Adipocyte (in vitro differentiated cells): ENCODE results near the gene MRPL55.

ENCODE experiments used
- DNase-seq: peaks from one replicate; pipeline ENCODE4 v3.0.0-alpha.2; 2015; ENCODE audit warnings: low read depth
- H3K27me3 ChIP-seq: replicated peaks from 2 replicates; pipeline ENCODE4 v1.7.0; 2013; ENCODE audit warnings: mild to moderate bottlenecking, low read length, moderate library complexity; ENCODE audit not compliant: control insufficient read depth, insufficient read depth
- H3K36me3 ChIP-seq: 2 replicates; pipeline ENCODE4 v1.7.0; 2013; ENCODE audit warnings: low read length, mild to moderate bottlenecking, moderate library complexity; ENCODE audit not compliant: control insufficient read depth, insufficient read depth, severe bottlenecking
- H3K4me1 ChIP-seq: 2 replicates; pipeline ENCODE4 v1.7.0; 2013; ENCODE audit warnings: mild to moderate bottlenecking, low read length, moderate library complexity; ENCODE audit not compliant: control insufficient read depth, insufficient read depth
- H3K4me3 ChIP-seq: 2 replicates; pipeline ENCODE4 v1.7.0; 2013; ENCODE audit warnings: mild to moderate bottlenecking, low read length, moderate library complexity
- H3K9ac ChIP-seq: 2 replicates; pipeline ENCODE4 v1.7.0; 2013; ENCODE audit warnings: mild to moderate bottlenecking, low read length, moderate library complexity
- H3K9me3 ChIP-seq: 2 replicates; pipeline ENCODE4 v1.7.0; 2013; ENCODE audit warnings: mild to moderate bottlenecking, low read length, moderate library complexity; ENCODE audit not compliant: control insufficient read depth

Gene MRPL55

DNA sequence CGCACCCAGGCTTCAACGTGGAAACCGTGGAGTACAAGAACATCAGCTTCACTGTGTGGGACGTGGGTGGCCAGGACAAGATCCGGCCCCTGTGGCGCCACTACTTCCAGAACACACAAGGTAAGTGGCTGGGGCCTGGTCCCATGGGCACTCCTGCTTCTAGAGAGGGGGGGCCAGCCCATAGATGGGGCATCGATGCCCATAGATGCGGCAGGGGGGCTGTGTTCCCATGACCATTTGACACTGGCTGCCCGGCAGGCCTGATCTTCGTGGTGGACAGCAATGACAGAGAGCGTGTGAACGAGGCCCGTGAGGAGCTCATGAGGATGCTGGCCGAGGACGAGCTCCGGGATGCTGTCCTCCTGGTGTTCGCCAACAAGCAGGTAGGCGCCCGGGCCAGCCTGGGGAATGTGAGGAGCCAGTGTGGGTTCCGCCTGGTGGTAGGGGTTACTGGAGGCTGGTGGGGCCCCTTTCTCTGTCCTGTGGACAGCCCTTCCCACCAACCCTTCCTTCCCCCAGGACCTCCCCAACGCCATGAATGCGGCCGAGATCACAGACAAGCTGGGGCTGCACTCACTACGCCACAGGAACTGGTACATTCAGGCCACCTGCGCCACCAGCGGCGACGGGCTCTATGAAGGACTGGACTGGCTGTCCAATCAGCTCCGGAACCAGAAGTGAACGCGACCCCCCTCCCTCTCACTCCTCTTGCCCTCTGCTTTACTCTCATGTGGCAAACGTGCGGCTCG lies 11.6 kb downstream of the MRPL55 start:
- no peak overlapping the region for H3K4me3 ChIP-seq
- no peak overlapping the region for H3K9ac ChIP-seq
- no peaks in the 10 kb centered on the region for H3K4me1 ChIP-seq
- no peaks in the 10 kb centered on the region for H3K9me3 ChIP-seq
- H3K27me3 ChIP-seq = no peaks in the 10 kb centered on the region
- H3K36me3 ChIP-seq = peaks cover 43% of the 10 kb centered on the region
- DNase-seq = no peak

DNA sequence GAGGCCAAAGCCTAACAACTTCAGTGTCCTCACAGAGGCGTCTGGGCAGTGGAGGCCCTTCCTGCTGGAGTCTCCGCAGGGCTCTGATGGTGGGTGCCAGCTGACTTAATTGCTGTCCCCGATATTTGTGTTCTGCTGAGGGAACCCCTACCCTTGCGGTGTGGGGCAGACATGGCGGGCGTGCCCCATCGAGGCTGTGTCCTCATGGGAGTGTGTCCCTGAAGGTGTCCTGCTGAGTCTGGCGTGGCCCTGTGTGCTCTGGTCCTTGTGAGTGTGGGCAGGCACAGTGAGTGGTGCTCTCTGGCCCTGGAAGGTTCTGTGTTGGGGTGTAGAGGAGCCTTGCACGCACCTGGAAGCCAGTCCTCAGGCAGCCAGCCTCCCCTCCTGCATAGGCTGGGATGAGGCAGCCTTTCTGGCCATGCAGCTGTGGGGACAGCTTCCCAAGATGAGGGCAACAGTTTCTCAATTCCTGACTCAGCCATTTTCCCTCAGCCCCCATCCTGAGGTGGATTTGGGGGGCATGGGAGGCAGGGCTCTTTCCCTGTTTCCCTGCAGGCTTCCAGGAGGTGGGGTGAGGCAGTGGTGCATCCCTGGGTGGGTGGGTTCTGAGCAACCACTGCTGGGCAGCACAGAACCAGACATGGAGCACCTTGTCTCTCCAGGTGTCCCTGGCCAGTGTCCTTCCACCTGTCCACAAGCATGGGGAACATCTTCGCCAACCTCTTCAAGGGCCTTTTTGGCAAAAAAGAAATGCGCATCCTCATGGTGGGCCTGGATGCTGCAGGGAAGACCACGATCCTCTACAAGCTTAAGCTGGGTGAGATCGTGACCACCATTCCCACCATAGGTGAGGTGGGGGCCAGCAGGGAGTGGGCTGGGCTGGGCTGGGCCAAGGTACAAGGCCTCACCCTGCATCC lies 12.4 kb downstream of the MRPL55 start:
- Histone ChIP-seq H3K27me3 (no peaks in the 10 kb centered on the region), H3K9ac (no peak overlapping the region), H3K4me1 (peaks cover 3% of the 10 kb centered on the region), H3K36me3 (peaks cover 44% of the 10 kb centered on the region), H3K9me3 (no peaks in the 10 kb centered on the region), H3K4me3 (no peak overlapping the region)
- DNase-seq = no peak

DNA sequence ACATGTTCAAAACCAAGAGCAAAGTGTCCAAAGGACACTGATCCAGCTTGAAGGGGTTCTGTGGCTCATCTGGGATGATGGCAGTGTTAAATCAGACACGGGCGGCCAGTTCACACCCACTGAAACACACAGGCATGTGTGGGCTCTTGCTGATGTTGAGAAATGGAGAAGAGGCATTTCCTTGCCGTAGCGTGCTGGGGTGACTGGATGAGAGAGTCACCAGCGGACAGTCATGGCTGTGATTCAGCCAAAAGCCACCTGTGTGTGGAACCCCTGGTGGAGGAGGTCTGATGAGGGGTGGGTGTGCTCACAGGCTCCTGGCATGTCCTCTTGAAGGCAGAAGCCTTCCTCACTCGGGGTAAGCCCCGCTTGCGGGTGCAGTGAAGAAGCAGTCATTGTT lies 13.2 kb downstream of the MRPL55 start:
- H3K36me3 ChIP-seq = peaks cover 44% of the 10 kb centered on the region

GRCh38 chr1:228095161-228095560 lies 13.9 kb downstream of the MRPL55 start:
- no peaks in the 10 kb centered on the region for H3K27me3 ChIP-seq
- H3K4me3 ChIP-seq = no peak overlapping the region
- H3K4me1 ChIP-seq = peaks cover 18% of the 10 kb centered on the region
- no peaks in the 10 kb centered on the region for H3K9me3 ChIP-seq
- no peak for DNase-seq
- H3K9ac ChIP-seq = no peak overlapping the region
- H3K36me3 ChIP-seq = peaks cover 40% of the 10 kb centered on the region

More for the DNA sequence above, 13.2 kb downstream of the MRPL55 start:
- Histone ChIP-seq H3K9ac (no peak overlapping the region), H3K27me3 (no peaks in the 10 kb centered on the region), H3K4me3 (no peak overlapping the region), H3K9me3 (no peaks in the 10 kb centered on the region), H3K4me1 (peaks cover 11% of the 10 kb centered on the region)
- DNase-seq = no peak

- Histone ChIP-seq H3K36me3 (peaks cover 34% of the 10 kb centered on the region), H3K4me3 (no peak overlapping the region), H3K9me3 (no peaks in the 10 kb centered on the region), H3K27me3 (no peaks in the 10 kb centered on the region), H3K9ac (no peak overlapping the region), H3K4me1 (peaks cover 25% of the 10 kb centered on the region)
- no peak for DNase-seq
These were observed 14.6 kb downstream of the MRPL55 start for GRCh38 chr1:228094432-228095016.

DNA sequence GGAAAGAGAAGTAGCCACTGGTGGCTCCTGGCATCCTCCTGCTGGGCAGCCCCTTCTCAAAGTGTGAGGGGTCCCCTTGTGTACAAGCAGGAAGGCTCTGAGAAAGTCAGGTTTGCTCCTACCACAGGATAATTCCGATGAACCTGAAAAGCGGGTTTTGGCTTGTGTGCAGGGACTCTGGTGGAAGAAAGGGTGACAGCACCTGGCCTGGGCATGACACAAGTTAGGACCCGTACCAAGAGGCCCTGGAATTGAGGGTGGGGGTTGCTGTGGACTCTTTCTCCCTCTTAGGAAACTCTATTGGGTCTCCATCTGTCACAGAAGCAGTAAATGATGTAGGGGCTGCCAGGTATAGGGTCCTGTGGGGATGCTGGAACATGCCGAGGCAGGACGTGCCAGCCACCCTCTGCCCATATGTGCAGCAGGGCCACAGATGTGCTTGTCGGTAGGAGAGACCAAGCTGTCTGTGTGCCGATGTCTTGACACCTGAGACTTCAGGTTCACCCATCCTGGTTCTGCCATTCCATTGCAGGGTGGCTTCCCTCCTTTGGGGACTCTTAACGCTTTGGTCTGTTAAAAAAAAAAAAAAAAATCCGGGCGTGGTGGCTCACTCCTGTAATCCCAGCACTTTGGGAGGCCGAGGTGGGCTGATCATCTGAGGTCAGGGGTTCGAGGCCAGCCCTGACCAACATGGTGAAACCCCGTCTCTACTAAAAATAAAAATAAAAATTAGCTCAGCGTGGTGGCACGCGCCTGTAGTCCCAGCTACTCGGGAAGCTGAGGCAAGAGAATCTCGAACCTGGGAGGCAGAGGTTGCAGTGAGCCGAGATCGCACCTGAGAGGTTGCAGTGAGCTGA lies 15.8 kb downstream of the MRPL55 start:
- DNase-seq = no peak
- Histone ChIP-seq H3K4me1 (peaks cover 37% of the 10 kb centered on the region), H3K4me3 (no peak overlapping the region), H3K36me3 (peaks cover 27% of the 10 kb centered on the region), H3K27me3 (no peaks in the 10 kb centered on the region), H3K9ac (no peak overlapping the region), H3K9me3 (no peaks in the 10 kb centered on the region)

DNA sequence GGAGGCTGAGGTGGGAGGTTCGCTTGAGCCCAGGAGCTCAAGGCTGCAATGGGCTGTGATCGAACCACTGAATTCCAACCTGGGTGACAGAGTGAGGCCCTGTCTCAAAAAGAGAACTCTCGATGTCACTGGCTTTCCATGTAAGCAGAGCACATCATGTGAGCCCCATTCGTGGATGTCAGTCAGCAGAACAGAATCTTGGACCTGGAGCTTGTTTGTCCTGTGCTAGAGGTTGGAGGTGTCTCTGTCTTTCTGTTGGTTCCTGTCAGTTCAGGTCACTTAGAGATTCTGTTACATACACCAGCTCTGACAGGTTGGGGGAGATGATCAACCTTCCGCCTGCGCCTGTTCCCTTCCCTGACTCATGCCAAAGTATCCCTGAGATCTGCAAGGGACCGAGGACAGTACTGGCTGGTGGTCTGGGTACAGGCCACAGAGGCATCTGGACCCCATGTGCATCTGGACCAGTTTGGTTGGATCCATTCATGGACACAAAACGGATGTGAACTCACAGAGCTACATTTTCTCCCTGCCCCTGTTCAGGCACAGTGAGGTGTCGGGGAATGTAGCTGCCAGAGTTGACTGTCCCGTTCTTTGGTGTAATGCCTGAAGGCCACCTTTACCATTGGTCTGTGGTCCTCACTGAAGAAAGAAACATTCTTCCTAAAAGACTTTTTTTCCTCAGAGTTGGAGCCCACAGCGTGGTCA lies 16.6 kb downstream of the MRPL55 start:
- peaks cover 45% of the 10 kb centered on the region for H3K4me1 ChIP-seq
- H3K4me3 ChIP-seq = no peak overlapping the region
- no peak for DNase-seq
- no peaks in the 10 kb centered on the region for H3K9me3 ChIP-seq
- H3K9ac ChIP-seq = no peak overlapping the region
- H3K27me3 ChIP-seq = no peaks in the 10 kb centered on the region
- H3K36me3 ChIP-seq = peaks cover 19% of the 10 kb centered on the region

GRCh38 chr1:228091084-228091483 lies 18.0 kb downstream of the MRPL55 start:
- Histone ChIP-seq H3K27me3 (no peaks in the 10 kb centered on the region), H3K36me3 (peaks cover 14% of the 10 kb centered on the region), H3K9me3 (no peaks in the 10 kb centered on the region), H3K9ac (peak overlapping the region; percentile 15), H3K4me3 (no peak overlapping the region), H3K4me1 (peaks cover 59% of the 10 kb centered on the region)
- no peak for DNase-seq

- Histone ChIP-seq H3K9me3 (no peaks in the 10 kb centered on the region), H3K4me1 (peaks cover 64% of the 10 kb centered on the region), H3K36me3 (peaks cover 14% of the 10 kb centered on the region)
These were observed 18.5 kb downstream of the MRPL55 start for GRCh38 chr1:228090613-228091081.

More at GRCh38 chr1:228090613-228091081, 18.5 kb downstream of the MRPL55 start:
- peak overlapping the region; percentile 15 for H3K9ac ChIP-seq
- H3K4me3 ChIP-seq = no peak overlapping the region
- DNase-seq = peak; percentile 39
- no peaks in the 10 kb centered on the region for H3K27me3 ChIP-seq
